Gastroesophageal sphincter (tissue), 3 donors: Measurements from ENCODE around the gene SWAP70.

ENCODE experiments used
- CTCF ChIP-seq, 4 experiments: fragments of 200-600 bp in 2 of 4; fragments of 450-650 bp in 2 of 4; sonication (generic) in 1 of 4; IDR thresholded peaks; one replicate each; pipeline ENCODE4 v1.5.1; 2017 to 2019; ENCODE audit warnings: antibody characterized with exemption in 4 of 4, mild to moderate bottlenecking in 2 of 4, moderate library complexity in 2 of 4
- POLR2AphosphoS5 ChIP-seq: sonication (generic); formaldehyde crosslinking; IDR thresholded peaks from one replicate; pipeline ENCODE4 v1.6.1; 2017; ENCODE audit warnings: antibody characterized with exemption

GRCh38 chr11:9643751-9644150, 20.1 kb upstream of the SWAP70 start:
- TF ChIP-seq CTCF (IDR thresholded peaks at IDR 0.05) (no peak), POLR2AphosphoS5 (no peak)
